Loucy (cell line): ENCODE data around the gene TMPO.
A peak's percentile ranks its signal among the peaks of the same experiment; 100 is the strongest.
"Not testable (repeated sequence)": the region's sequence is repeated elsewhere in the genome, so short reads cannot be mapped to it uniquely, and the experiment has no call there.

ENCODE experiments used
- H2AFZ ChIP-seq: fragments of 200-600 bp; sonication (generic); 2 replicates; pipeline ENCODE4 v1.6.0; 2016; ENCODE audit warnings: antibody characterized with exemption, mild to moderate bottlenecking, low read length, moderate library complexity
- H3F3A ChIP-seq: fragments of 200-600 bp; 2 replicates; pipeline ENCODE4 v1.6.0; 2016; ENCODE audit warnings: antibody characterized with exemption, low read depth, mild to moderate bottlenecking
- H3K27me3 ChIP-seq: fragments of 200-600 bp; sonication (generic); 2 replicates; pipeline ENCODE4 v1.6.1; 2014; ENCODE audit warnings: low read length, mild to moderate bottlenecking; ENCODE audit not compliant: insufficient read depth, poor library complexity, severe bottlenecking
- H3K36me3 ChIP-seq: fragments of 200-600 bp; sonication (generic); 2 replicates; pipeline ENCODE4 v1.6.1; 2016; ENCODE audit warnings: low read length; ENCODE audit not compliant: insufficient read depth
- H3K4me1 ChIP-seq: fragments of 200-600 bp; sonication (generic); 2 replicates; pipeline ENCODE4 v1.5.1; 2014; ENCODE audit warnings: low read length, mild to moderate bottlenecking; ENCODE audit not compliant: insufficient read depth, poor library complexity, severe bottlenecking
- H3K4me2 ChIP-seq: fragments of 200-600 bp; sonication (generic); 2 replicates; pipeline ENCODE4 v1.6.0; 2014; ENCODE audit warnings: antibody characterized with exemption, low read length, low read depth, mild to moderate bottlenecking; ENCODE audit not compliant: poor library complexity, severe bottlenecking
- H3K4me3 ChIP-seq: fragments of 200-600 bp; sonication (generic); 2 replicates; pipeline ENCODE4 v1.5.1; 2014; ENCODE audit warnings: low read length, mild to moderate bottlenecking, mixed read lengths; ENCODE audit not compliant: poor library complexity, severe bottlenecking
- H3K79me2 ChIP-seq: fragments of 200-600 bp; sonication (generic); 2 replicates; pipeline ENCODE4 v1.6.1; 2014; ENCODE audit warnings: low read length; ENCODE audit not compliant: insufficient read depth
- H3K9ac ChIP-seq: fragments of 200-600 bp; sonication (generic); 2 replicates; pipeline ENCODE4 v1.6.0; 2014; ENCODE audit warnings: mild to moderate bottlenecking, low read depth, low read length, moderate library complexity; ENCODE audit not compliant: poor library complexity, severe bottlenecking
- H3K9me2 ChIP-seq: fragments of 200-600 bp; sonication (generic); replicated peaks from 2 replicates; pipeline ENCODE4 v1.6.1; 2016; ENCODE audit warnings: low read depth, low read length, mixed read lengths
- H3K9me3 ChIP-seq: fragments of 200-600 bp; sonication (generic); 2 replicates; pipeline ENCODE4 v1.6.1; 2014; ENCODE audit warnings: mild to moderate bottlenecking, antibody characterized with exemption, low read length, low read depth; ENCODE audit not compliant: insufficient read depth
- H4K20me1 ChIP-seq: fragments of 200-600 bp; sonication (generic); 2 replicates; pipeline ENCODE4 v1.6.0; 2014; ENCODE audit warnings: antibody characterized with exemption, low read length, mild to moderate bottlenecking; ENCODE audit not compliant: insufficient read depth, poor library complexity, severe bottlenecking
- CTCF ChIP-seq: fragments of 200-600 bp; sonication (generic); conservative IDR thresholded peaks from 2 replicates; pipeline ENCODE4 v1.5.1; 2014; ENCODE audit warnings: mild to moderate bottlenecking, antibody characterized with exemption, low read length
- EZH2phosphoT487 ChIP-seq: fragments of 200-600 bp; IDR thresholded peaks from 2 replicates; pipeline ENCODE4 v1.6.1; 2018; ENCODE audit warnings: antibody characterized with exemption, mild to moderate bottlenecking, moderate library complexity, borderline replicate concordance

TMPO gene

GRCh38 chr12:98490501-98491453 is 24.6 kb upstream of the TMPO start:
- Histone ChIP-seq H2AFZ (peak overlapping the region; percentile 89), H3K4me3 (peak overlapping the region; percentile 71), H3K4me2 (peak overlapping the region; percentile 65)

GRCh38 chr12:98492580-98493140 is 22.7 kb upstream of the TMPO start:
- TF ChIP-seq CTCF (no peak), EZH2phosphoT487 (no peak)
- no peaks in the 10 kb centered on the region for H3K79me2 ChIP-seq
- no peak overlapping the region for H2AFZ ChIP-seq
- no peak overlapping the region for H3K9ac ChIP-seq
- no peaks in the 10 kb centered on the region for H4K20me1 ChIP-seq
- H3K4me1 ChIP-seq, result peaks cover 10% of the 10 kb centered on the region
- no peaks in the 10 kb centered on the region for H3K9me3 ChIP-seq
- no peaks in the 10 kb centered on the region for H3K27me3 ChIP-seq
- H3K4me3 ChIP-seq, result no peak overlapping the region
- no peaks in the 10 kb centered on the region for H3K36me3 ChIP-seq
- H3K9me2 ChIP-seq, result no peaks in the 10 kb centered on the region
- H3K4me2 ChIP-seq, result no peak overlapping the region
- no peaks in the 10 kb centered on the region for H3F3A ChIP-seq

More at GRCh38 chr12:98490501-98491453, 24.6 kb upstream of the TMPO start:
- Histone ChIP-seq H3F3A (no peaks in the 10 kb centered on the region), H3K9ac (peak overlapping the region; percentile 70), H3K79me2 (no peaks in the 10 kb centered on the region), H3K36me3 (no peaks in the 10 kb centered on the region), H3K9me2 (no peaks in the 10 kb centered on the region), H4K20me1 (no peaks in the 10 kb centered on the region), H3K9me3 (no peaks in the 10 kb centered on the region), H3K4me1 (peaks cover 10% of the 10 kb centered on the region), H3K27me3 (no peaks in the 10 kb centered on the region)
- TF ChIP-seq CTCF (peak; percentile 91), EZH2phosphoT487 (no peak)

- H2AFZ ChIP-seq, H3K27me3 ChIP-seq, H3K9me2 ChIP-seq, H3K36me3 ChIP-seq, H3K4me2 ChIP-seq, H3K4me3 ChIP-seq, H4K20me1 ChIP-seq, H3F3A ChIP-seq, H3K9ac ChIP-seq, H3K9me3 ChIP-seq: not testable (repeated sequence)
- H3K79me2 ChIP-seq, result peaks cover 10% of the 10 kb centered on the region; the same call in 1 of the 2 replicates
- H3K4me1 ChIP-seq, result peaks cover 15% of the 10 kb centered on the region
These were observed 14.1 kb upstream of the TMPO start for GRCh38 chr12:98501266-98501629.
